ENCODE data around the gene MRC1.

The MRC1 gene

GRCh38 chr10:17878896-17879295 is 69.7 kb downstream of the MRC1 start:
- Histone ChIP-seq H3K9ac (ENCODE audit: low read depth, low read length) (no peak overlapping the region), H3K4me3 (ENCODE audit: low read depth in 1 of 2, low read length in 2 of 2) (no peak overlapping the region), H3K36me3 (ENCODE audit: insufficient read depth, low read length) (no peaks in the 10 kb centered on the region), H3K27me3 (ENCODE audit: insufficient read depth, low read length, poor library complexity) (no peaks in the 10 kb centered on the region), H2AFZ (ENCODE audit: low read depth, low read length) (no peak overlapping the region), H3K27ac (ENCODE audit: low read length) (no peak overlapping the region), H3K4me2 (ENCODE audit: insufficient read depth, low read length) (no peak overlapping the region), H3K4me1 (ENCODE audit: insufficient read depth, low read length) (no peaks in the 10 kb centered on the region), H3K79me2 (ENCODE audit: insufficient read depth, low read length) (no peaks in the 10 kb centered on the region), H3K9me3 (ENCODE audit: insufficient read depth, low read length, severe bottlenecking) (no peaks in the 10 kb centered on the region), H4K20me1 (ENCODE audit: insufficient read depth, low read length) (no peaks in the 10 kb centered on the region)
- TF ChIP-seq, protein P1, sequence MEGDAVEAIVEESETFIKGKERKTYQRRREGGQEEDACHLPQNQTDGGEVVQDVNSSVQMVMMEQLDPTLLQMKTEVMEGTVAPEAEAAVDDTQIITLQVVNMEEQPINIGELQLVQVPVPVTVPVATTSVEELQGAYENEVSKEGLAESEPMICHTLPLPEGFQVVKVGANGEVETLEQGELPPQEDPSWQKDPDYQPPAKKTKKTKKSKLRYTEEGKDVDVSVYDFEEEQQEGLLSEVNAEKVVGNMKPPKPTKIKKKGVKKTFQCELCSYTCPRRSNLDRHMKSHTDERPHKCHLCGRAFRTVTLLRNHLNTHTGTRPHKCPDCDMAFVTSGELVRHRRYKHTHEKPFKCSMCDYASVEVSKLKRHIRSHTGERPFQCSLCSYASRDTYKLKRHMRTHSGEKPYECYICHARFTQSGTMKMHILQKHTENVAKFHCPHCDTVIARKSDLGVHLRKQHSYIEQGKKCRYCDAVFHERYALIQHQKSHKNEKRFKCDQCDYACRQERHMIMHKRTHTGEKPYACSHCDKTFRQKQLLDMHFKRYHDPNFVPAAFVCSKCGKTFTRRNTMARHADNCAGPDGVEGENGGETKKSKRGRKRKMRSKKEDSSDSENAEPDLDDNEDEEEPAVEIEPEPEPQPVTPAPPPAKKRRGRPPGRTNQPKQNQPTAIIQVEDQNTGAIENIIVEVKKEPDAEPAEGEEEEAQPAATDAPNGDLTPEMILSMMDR (IDR thresholded peaks at IDR 0.05; ENCODE audit: borderline replicate concordance, extremely low read depth, low read length, poor library complexity, severe bottlenecking), result no peak
- TF ChIP-seq EZH2 (IDR thresholded peaks at IDR 0.05; ENCODE audit: borderline replicate concordance, low read depth, low read length, severe bottlenecking), result no peak
- DNase-seq (no peak), ATAC-seq (ENCODE audit: insufficient read depth, low read depth) (no peak)

- Histone ChIP-seq H2AFZ (ENCODE audit: low read depth, low read length) (no peak overlapping the region), H3K4me2 (ENCODE audit: insufficient read depth, low read length) (no peak overlapping the region), H3K36me3 (ENCODE audit: insufficient read depth, low read length) (no peaks in the 10 kb centered on the region), H3K79me2 (ENCODE audit: insufficient read depth, low read length) (no peaks in the 10 kb centered on the region), H3K4me1 (ENCODE audit: insufficient read depth, low read length) (no peaks in the 10 kb centered on the region), H3K27ac (ENCODE audit: low read length) (no peak overlapping the region), H3K27me3 (ENCODE audit: insufficient read depth, low read length, poor library complexity) (no peaks in the 10 kb centered on the region), H3K9me3 (ENCODE audit: insufficient read depth, low read length, severe bottlenecking) (peaks cover 3% of the 10 kb centered on the region), H4K20me1 (ENCODE audit: insufficient read depth, low read length) (no peaks in the 10 kb centered on the region), H3K9ac (ENCODE audit: low read depth, low read length) (no peak overlapping the region), H3K4me3 (ENCODE audit: low read depth in 1 of 2, low read length in 2 of 2) (no peak overlapping the region)
- DNase-seq, result no peak
- TF ChIP-seq, protein P1 (IDR thresholded peaks at IDR 0.05; ENCODE audit: borderline replicate concordance, extremely low read depth, low read length, poor library complexity, severe bottlenecking), result no peak
- TF ChIP-seq EZH2 (IDR thresholded peaks at IDR 0.05; ENCODE audit: borderline replicate concordance, low read depth, low read length, severe bottlenecking), result no peak
- no peak for ATAC-seq (ENCODE audit: insufficient read depth, low read depth)
Measured at GRCh38 chr10:17880601-17881000, 71.5 kb downstream of the MRC1 start.

GRCh38 chr10:17882557-17882956 is 73.4 kb downstream of the MRC1 start:
- ATAC-seq (ENCODE audit: insufficient read depth, low read depth), result no peak
- H4K20me1 ChIP-seq (ENCODE audit: insufficient read depth, low read length), result no peaks in the 10 kb centered on the region

More at GRCh38 chr10:17882557-17882956, 73.4 kb downstream of the MRC1 start:
- H3K4me1 ChIP-seq (ENCODE audit: insufficient read depth, low read length), result no peaks in the 10 kb centered on the region
- no peaks in the 10 kb centered on the region for H3K36me3 ChIP-seq (ENCODE audit: insufficient read depth, low read length)
- H2AFZ ChIP-seq (ENCODE audit: low read depth, low read length), result no peak overlapping the region
- H3K4me2 ChIP-seq (ENCODE audit: insufficient read depth, low read length), result no peak overlapping the region
- H3K79me2 ChIP-seq (ENCODE audit: insufficient read depth, low read length), result no peaks in the 10 kb centered on the region
- peaks cover 3% of the 10 kb centered on the region for H3K9me3 ChIP-seq (ENCODE audit: insufficient read depth, low read length, severe bottlenecking)
- no peak overlapping the region for H3K4me3 ChIP-seq (ENCODE audit: low read depth in 1 of 2, low read length in 2 of 2)
- no peak overlapping the region for H3K9ac ChIP-seq (ENCODE audit: low read depth, low read length)
- no peak overlapping the region for H3K27ac ChIP-seq (ENCODE audit: low read length)
- no peaks in the 10 kb centered on the region for H3K27me3 ChIP-seq (ENCODE audit: insufficient read depth, low read length, poor library complexity)
- TF ChIP-seq, protein P1 (IDR thresholded peaks at IDR 0.05; ENCODE audit: borderline replicate concordance, extremely low read depth, low read length, poor library complexity, severe bottlenecking), result no peak
- no peak for TF ChIP-seq EZH2 (IDR thresholded peaks at IDR 0.05; ENCODE audit: borderline replicate concordance, low read depth, low read length, severe bottlenecking)
- no peak for DNase-seq
